ENCODE results near the gene C12orf75.

The C12orf75 gene

GRCh38 chr12:105420659-105421240, 90.3 kb downstream of the C12orf75 start:
- H3K36me3 ChIP-seq: no peaks in the 10 kb centered on the region
- intact Hi-C loops (cut with DNase I; ENCODE audit: low total_unique reads): loop anchor here (5.0 kb wide), 2 partner anchors 717 to 802 kb away; partner anchors contain the start of gene NUAK1
- no peak overlapping the region for H3K4me3 ChIP-seq
- H3K9me3 ChIP-seq: no peaks in the 10 kb centered on the region
- no peak overlapping the region for H3K27ac ChIP-seq
- H3K4me1 ChIP-seq: peaks cover 0 to 17% (median 8%) of the 10 kb centered on the region in 4 donors
- peak; percentile 86 to 95 for TF ChIP-seq CTCF (IDR thresholded peaks at IDR 0.05)
- H3K27me3 ChIP-seq: no peaks in the 10 kb centered on the region
- peak; percentile 70 to 82 for DNase-seq

Data from tibial artery (tissue), 4 donors.